NT2/D1 (cell line): ENCODE measurements around the gene TOP3B.

ENCODE experiments used
- SUZ12 ChIP-seq: IDR thresholded peaks from 2 replicates; pipeline ENCODE4 v1.6.1; 2011; ENCODE audit not compliant: insufficient read length, insufficient read depth; ENCODE audit errors: extremely low read depth
- YY1 ChIP-seq: IDR thresholded peaks from 2 replicates; pipeline ENCODE4 v1.6.1; 2011; ENCODE audit not compliant: insufficient read length, insufficient read depth
- ZNF274 ChIP-seq: IDR thresholded peaks from 2 replicates; pipeline ENCODE4 v1.6.1; 2011; ENCODE audit warnings: mild to moderate bottlenecking, low read depth, low read length

DNA sequence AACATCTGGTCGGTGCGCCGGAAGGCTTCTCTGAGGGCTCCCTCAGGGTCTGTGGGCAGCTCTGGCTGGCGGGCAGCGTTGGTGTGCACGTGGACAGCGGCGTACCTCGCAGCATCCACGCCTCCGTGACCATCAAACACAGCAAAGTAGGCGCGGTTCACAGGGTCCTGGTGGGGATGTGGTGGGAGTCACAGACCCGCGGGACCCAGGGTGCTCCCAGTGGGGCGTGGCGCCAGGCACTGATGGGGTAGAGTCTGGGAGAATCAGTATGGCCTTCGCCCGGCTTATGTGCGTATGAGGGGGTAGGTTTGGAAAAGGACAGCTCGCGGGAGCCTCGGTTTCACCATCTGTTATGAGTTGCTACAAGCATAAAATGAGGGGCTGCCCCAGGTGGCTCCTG, 49.2 kb downstream of the TOP3B start:
- TF ChIP-seq SUZ12 (no peak), YY1 (no peak), ZNF274 (no peak)
